GM12878 (cell line): ENCODE data around the gene TTC31. TPM values are rescaled to one million over a fixed set of nuclear protein-coding genes. Genes with fewer than 3 reads are reported as not detected.

Source experiments
- BACH1 ChIP-seq: fragments of 450-650 bp; IDR thresholded peaks from 2 replicates; pipeline ENCODE4 v1.6.1; 2017; ENCODE audit warnings: mild to moderate bottlenecking, borderline replicate concordance
- CBFB ChIP-seq: IDR thresholded peaks from 2 replicates; pipeline ENCODE4 v1.6.1; 2016; ENCODE audit warnings: antibody characterized with exemption, low read depth
- CEBPB ChIP-seq, 2 experiments: fragments of 150-350 bp in 1 of 2; IDR thresholded peaks; 2 replicates each; pipeline ENCODE4 v1.6.1; 2012 to 2014; ENCODE audit warnings: low read depth in 2 of 2, low read length in 2 of 2, borderline replicate concordance in 1 of 2, inconsistent platforms in 1 of 2
- CUX1 ChIP-seq: IDR thresholded peaks from 2 replicates; pipeline ENCODE4 v1.6.1; 2012; ENCODE audit warnings: improper control_type of control experiment, low read depth, low read length; ENCODE audit not compliant: insufficient replicate concordance
- DPF2 ChIP-seq: fragments of 450-650 bp; IDR thresholded peaks from 2 replicates; pipeline ENCODE4 v1.6.1; 2017; ENCODE audit warnings: mild to moderate bottlenecking
- ESRRA ChIP-seq: IDR thresholded peaks from 2 replicates; pipeline ENCODE4 v1.6.1; 2012; ENCODE audit warnings: mild to moderate bottlenecking, low read length, improper control_type of control experiment
- IKZF2 ChIP-seq, 2 experiments: fragments of 450-650 bp; IDR thresholded peaks; 2 replicates each; pipeline ENCODE4 v1.6.1; 2017; ENCODE audit warnings: mild to moderate bottlenecking in 2 of 2, moderate library complexity in 2 of 2
- KLF5 ChIP-seq: fragments of 450-650 bp; IDR thresholded peaks from 2 replicates; pipeline ENCODE4 v1.6.1; 2014; ENCODE audit warnings: mild to moderate bottlenecking; ENCODE audit not compliant: partially characterized antibody
- MEF2A ChIP-seq: IDR thresholded peaks from 2 replicates; pipeline ENCODE4 v1.6.1; 2011; ENCODE audit warnings: low read depth, mild to moderate bottlenecking, low read length, moderate library complexity; ENCODE audit not compliant: insufficient read depth
- MLLT1 ChIP-seq: fragments of 450-650 bp; IDR thresholded peaks from 2 replicates; pipeline ENCODE4 v1.6.1; 2016; ENCODE audit warnings: mild to moderate bottlenecking
- NFIC ChIP-seq: IDR thresholded peaks from 2 replicates; pipeline ENCODE4 v1.6.1; 2012; ENCODE audit warnings: low read depth, mild to moderate bottlenecking, inconsistent platforms, low read length, moderate library complexity
- NR2F1 ChIP-seq: fragments of 450-650 bp; conservative IDR thresholded peaks from 2 replicates; pipeline ENCODE4 v1.6.1; 2017; ENCODE audit warnings: mild to moderate bottlenecking
- PAX5 ChIP-seq: IDR thresholded peaks from 2 replicates; pipeline ENCODE4 v1.6.1; 2011; ENCODE audit warnings: low read depth, low read length, borderline replicate concordance
- RUNX3 ChIP-seq: IDR thresholded peaks from 2 replicates; pipeline ENCODE4 v1.6.1; 2012; ENCODE audit warnings: low read length, inconsistent platforms
- SMARCA5 ChIP-seq: fragments of 450-650 bp; IDR thresholded peaks from 2 replicates; pipeline ENCODE4 v1.6.1; 2017; ENCODE audit warnings: mild to moderate bottlenecking
- TCF12 ChIP-seq: IDR thresholded peaks from 2 replicates; pipeline ENCODE4 v1.6.1; 2011; ENCODE audit warnings: low read depth, mild to moderate bottlenecking, low read length
- USF2 ChIP-seq: IDR thresholded peaks from 2 replicates; pipeline ENCODE4 v1.6.1; 2011; ENCODE audit warnings: low read depth, low read length, improper control_type of control experiment, borderline replicate concordance
- YY1 ChIP-seq: IDR thresholded peaks from 2 replicates; pipeline ENCODE4 v1.6.1; 2011; ENCODE audit warnings: low read depth, mild to moderate bottlenecking, low read length
- ZBED1 ChIP-seq: IDR thresholded peaks from 2 replicates; pipeline ENCODE4 v1.6.1; 2016; ENCODE audit warnings: borderline replicate concordance
- ZBTB11 ChIP-seq: fragments of 450-650 bp; formaldehyde crosslinking; IDR thresholded peaks from 2 replicates; pipeline ENCODE4 v1.5.0; 2022; ENCODE audit warnings: mild to moderate bottlenecking, missing genetic modification characterization
- ZNF274 ChIP-seq: IDR thresholded peaks from one replicate; pipeline ENCODE4 v1.8.0; 2011; ENCODE audit not compliant: insufficient read length, insufficient read depth
- polyA plus RNA-seq, 11 experiments: library from polyadenylated mRNA; depleted of rRNA in 4 of 11; unstranded in 6 of 11; stranded (reverse) in 5 of 11; fragments of >200 nt; fragmentation: Nextera tagmentation in 4 of 11; fragmentation: Illumina TruSeq in 1 of 11; extraction: Ambion mirVana in 4 of 11; extraction: Trizol in 1 of 11; gene quantifications; 1 replicate in 1 of 11; 2 replicates in 10 of 11; pipeline versions ENCODE4 v1.2.1 to v1.2.3, GENCODE V29; 2011 to 2016; ENCODE audit warnings: inconsistent platforms in 2 of 11, missing spikeins in 2 of 11, low read depth in 1 of 11
- total RNA-seq, 4 experiments: library from RNA; depleted of rRNA in 3 of 4; stranded (reverse); fragments of >200 nt in 3 of 4; fragmentation: Illumina TruSeq in 1 of 4; extraction: Trizol in 1 of 4; gene quantifications; 2 replicates each; pipeline versions ENCODE4 v1.2.1 to v1.2.3, GENCODE V29; 2013 to 2021

The TTC31 gene
- total and polyA plus RNA-seq, 10 of the 15 experiments (the other 5 are each of a cell fraction or from before 2014, with no cell fraction given): 6.5 to 34.9 (median 25.9) TPM

GRCh38 chr2:74538881-74539339 lies 56.0 kb downstream of the TTC31 start (continued):
- no peak for TF ChIP-seq CUX1
- no peak for TF ChIP-seq YY1
- TF ChIP-seq IKZF2 (IDR thresholded peaks at IDR 0.05): peak; percentile 90 to 91
- peak; percentile 96 for TF ChIP-seq RUNX3
- TF ChIP-seq CBFB: peak; percentile 69
- TF ChIP-seq NR2F1: 0 out of 2 replicates have a peak, but pooled peaks have one; percentile 16
- no peak for TF ChIP-seq KLF5
- no peak for TF ChIP-seq TCF12
- TF ChIP-seq MEF2A: 0 out of 2 replicates have a peak, but pooled peaks have one; percentile 42
- 0 out of 4 replicates have a peak, but pooled peaks of 1 of the 2 experiments have one; percentile 36 for TF ChIP-seq CEBPB (IDR thresholded peaks at IDR 0.05; ENCODE audit: borderline replicate concordance in 1 of 2, low read depth in 2 of 2, low read length in 2 of 2)
- TF ChIP-seq NFIC: peak; percentile 86
- TF ChIP-seq PAX5: peak; percentile 10; the same call in 1 of the 2 replicates
- TF ChIP-seq ZNF274: no peak
- TF ChIP-seq ESRRA: no peak
- TF ChIP-seq DPF2: 0 out of 2 replicates have a peak, but pooled peaks have one; percentile 23
- peak; percentile 41; the same call in 1 of the 2 replicates for TF ChIP-seq ZBED1
- no peak for TF ChIP-seq SMARCA5
- TF ChIP-seq BACH1: no peak
- no peak for TF ChIP-seq ZBTB11 (CRISPR knock-in tag)
- no peak for TF ChIP-seq USF2
- TF ChIP-seq MLLT1: 0 out of 2 replicates have a peak, but pooled peaks have one; percentile 46
